Measurements from ENCODE around the gene EPN3. TPM values are rescaled to one million over a fixed set of nuclear protein-coding genes. Genes with fewer than 3 reads are reported as not detected.

The EPN3 gene
- polyA plus RNA-seq, 1 donor (not counting 4 experiments of a cell fraction or from before 2014, with no cell fraction given): 66.7 TPM

- FAIRE-seq (no peak), DNase-seq (ENCODE audit: low read depth, low spot score) (no peak)
- Histone ChIP-seq H3K9me1 (ENCODE audit: control insufficient read depth, extremely low read depth, insufficient read depth, low read length) (no peaks in the 10 kb centered on the region), H3K36me3 (ENCODE audit: control insufficient read depth in 2 of 2, extremely low read depth in 1 of 2, insufficient read depth in 2 of 2, low read length in 2 of 2) (peaks cover 9 to 23% of the 10 kb centered on the region in 2 experiments), H3K4me3 (ENCODE audit: control insufficient read depth in 2 of 3, extremely low read depth in 1 of 3, insufficient read depth in 2 of 3, low read depth in 1 of 3, low read length in 3 of 3) (no peak overlapping the region), H3K9me3 (ENCODE audit: control insufficient read depth, low read depth, low read length) (no peaks in the 10 kb centered on the region), H3K4me2 (ENCODE audit: control insufficient read depth, extremely low read depth, insufficient read depth, low read depth, low read length) (no peak overlapping the region), H3K79me2 (ENCODE audit: control insufficient read depth, insufficient read depth, low read length) (no peaks in the 10 kb centered on the region), H3K27ac (ENCODE audit: control insufficient read depth, insufficient read depth, low read length) (no peak overlapping the region), H3K4me1 (ENCODE audit: control insufficient read depth, extremely low read depth, insufficient read depth, low read length) (peaks cover 36% of the 10 kb centered on the region), H4K20me1 (ENCODE audit: control insufficient read depth, extremely low read depth, insufficient read depth, low read length) (no peaks in the 10 kb centered on the region), H3K27me3 (ENCODE audit: control insufficient read depth, extremely low read depth, insufficient read depth, low read length) (no peaks in the 10 kb centered on the region), H2AFZ (ENCODE audit: control insufficient read depth, low read length) (no peak overlapping the region), H3K9ac (ENCODE audit: control insufficient read depth, extremely low read depth, insufficient read depth, low read length) (no peak overlapping the region)
- dilution Hi-C loops (cut with MboI; ENCODE audit: extremely low pct_ligation_motif_present, low sequenced_read_pairs): no loop called here
- no peak for TF ChIP-seq EZH2 (IDR thresholded peaks at IDR 0.05; ENCODE audit: low read length)
- TF ChIP-seq, protein P1, sequence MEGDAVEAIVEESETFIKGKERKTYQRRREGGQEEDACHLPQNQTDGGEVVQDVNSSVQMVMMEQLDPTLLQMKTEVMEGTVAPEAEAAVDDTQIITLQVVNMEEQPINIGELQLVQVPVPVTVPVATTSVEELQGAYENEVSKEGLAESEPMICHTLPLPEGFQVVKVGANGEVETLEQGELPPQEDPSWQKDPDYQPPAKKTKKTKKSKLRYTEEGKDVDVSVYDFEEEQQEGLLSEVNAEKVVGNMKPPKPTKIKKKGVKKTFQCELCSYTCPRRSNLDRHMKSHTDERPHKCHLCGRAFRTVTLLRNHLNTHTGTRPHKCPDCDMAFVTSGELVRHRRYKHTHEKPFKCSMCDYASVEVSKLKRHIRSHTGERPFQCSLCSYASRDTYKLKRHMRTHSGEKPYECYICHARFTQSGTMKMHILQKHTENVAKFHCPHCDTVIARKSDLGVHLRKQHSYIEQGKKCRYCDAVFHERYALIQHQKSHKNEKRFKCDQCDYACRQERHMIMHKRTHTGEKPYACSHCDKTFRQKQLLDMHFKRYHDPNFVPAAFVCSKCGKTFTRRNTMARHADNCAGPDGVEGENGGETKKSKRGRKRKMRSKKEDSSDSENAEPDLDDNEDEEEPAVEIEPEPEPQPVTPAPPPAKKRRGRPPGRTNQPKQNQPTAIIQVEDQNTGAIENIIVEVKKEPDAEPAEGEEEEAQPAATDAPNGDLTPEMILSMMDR (optimal IDR thresholded peaks at IDR 0.05 in 1 of 3, IDR thresholded peaks at IDR 0.05 in 1 of 3, conservative IDR thresholded peaks at IDR 0.05 in 1 of 3; ENCODE audit: extremely low read depth in 1 of 3, insufficient read depth in 2 of 3, low read length in 3 of 3): no peak
Observed at GRCh38 chr17:50545311-50545710, 12.8 kb downstream of the EPN3 start.

- H3K9me1 ChIP-seq (ENCODE audit: control insufficient read depth, extremely low read depth, insufficient read depth, low read length): no peaks in the 10 kb centered on the region
- no peaks in the 10 kb centered on the region for H3K27me3 ChIP-seq (ENCODE audit: control insufficient read depth, extremely low read depth, insufficient read depth, low read length)
- DNase-seq (ENCODE audit: low read depth, low spot score) (no peak), FAIRE-seq (peak; percentile 26)
- H3K4me1 ChIP-seq (ENCODE audit: control insufficient read depth, extremely low read depth, insufficient read depth, low read length): peaks cover 23% of the 10 kb centered on the region
- H3K4me2 ChIP-seq (ENCODE audit: control insufficient read depth, extremely low read depth, insufficient read depth, low read depth, low read length): peak overlapping the region; percentile 89
- H3K27ac ChIP-seq (ENCODE audit: control insufficient read depth, insufficient read depth, low read length): no peak overlapping the region
- H4K20me1 ChIP-seq (ENCODE audit: control insufficient read depth, extremely low read depth, insufficient read depth, low read length): no peaks in the 10 kb centered on the region
- no peaks in the 10 kb centered on the region for H3K79me2 ChIP-seq (ENCODE audit: control insufficient read depth, insufficient read depth, low read length)
- TF ChIP-seq, protein P1 (optimal IDR thresholded peaks at IDR 0.05 in 1 of 3, IDR thresholded peaks at IDR 0.05 in 1 of 3, conservative IDR thresholded peaks at IDR 0.05 in 1 of 3; ENCODE audit: extremely low read depth in 1 of 3, insufficient read depth in 2 of 3, low read length in 3 of 3): peak in 1 of 3 experiments; percentile 94
- no peak for TF ChIP-seq EZH2 (IDR thresholded peaks at IDR 0.05; ENCODE audit: low read length)
- H3K9ac ChIP-seq (ENCODE audit: control insufficient read depth, extremely low read depth, insufficient read depth, low read length): no peak overlapping the region
- peaks cover 14% of the 10 kb centered on the region in 2 experiments for H3K36me3 ChIP-seq (ENCODE audit: control insufficient read depth in 2 of 2, extremely low read depth in 1 of 2, insufficient read depth in 2 of 2, low read length in 2 of 2)
- H3K4me3 ChIP-seq (ENCODE audit: control insufficient read depth in 2 of 3, extremely low read depth in 1 of 3, insufficient read depth in 2 of 3, low read depth in 1 of 3, low read length in 3 of 3): peak overlapping the region in 2 of 3 experiments; percentile 64 to 84
- no peak overlapping the region for H2AFZ ChIP-seq (ENCODE audit: control insufficient read depth, low read length)
- dilution Hi-C loops (cut with MboI; ENCODE audit: extremely low pct_ligation_motif_present, low sequenced_read_pairs): no loop called here
- H3K9me3 ChIP-seq (ENCODE audit: control insufficient read depth, low read depth, low read length): no peaks in the 10 kb centered on the region
Observed at GRCh38 chr17:50546701-50547034, 14.1 kb downstream of the EPN3 start.

Data from keratinocyte (primary cell).